ENCODE measurements around the gene PTS. TPM values are rescaled to one million over a fixed set of nuclear protein-coding genes. Genes with fewer than 3 reads are reported as not detected.
A peak's percentile ranks its signal among the peaks of the same experiment; 100 is the strongest.

The PTS gene
- total and polyA plus RNA-seq, 9 of the 15 experiments (the other 6 are each of a cell fraction or from before 2014, with no cell fraction given) = 27.1 to 72.7 (median 41.1) TPM

GRCh38 chr11:112225753-112226061 is 521 bp upstream of the PTS start (continued):
- TF ChIP-seq MLLT1 (IDR thresholded peaks at IDR 0.05) (no peak), ZKSCAN1 (IDR thresholded peaks at IDR 0.05; ENCODE audit: low read depth, low read length) (no peak), COPS2 (conservative IDR thresholded peaks at IDR 0.05) (no peak), OTX1 (CRISPR knock-in tag; IDR thresholded peaks at IDR 0.05) (0 out of 2 replicates have a peak, but pooled peaks have one; percentile 40), MIER1 (IDR thresholded peaks at IDR 0.05; ENCODE audit: low read depth) (no peak), NCOA4 (IDR thresholded peaks at IDR 0.05; ENCODE audit: partially characterized antibody) (no peak), ZBTB2 (IDR thresholded peaks at IDR 0.05) (no peak), ZNF785 (CRISPR knock-in tag; IDR thresholded peaks at IDR 0.05) (no peak), DPF2 (IDR thresholded peaks at IDR 0.05) (0 out of 2 replicates have a peak, but pooled peaks have one; percentile 61), MAX (CRISPR knock-in tag; IDR thresholded peaks at IDR 0.05) (no peak), ZSCAN32 (CRISPR knock-in tag; IDR thresholded peaks at IDR 0.05) (0 out of 2 replicates have a peak, but pooled peaks have one; percentile 35), MTA1 (IDR thresholded peaks at IDR 0.05; ENCODE audit: borderline replicate concordance) (no peak), FOXK2 (conservative IDR thresholded peaks at IDR 0.05 in 1 of 2, IDR thresholded peaks at IDR 0.05 in 1 of 2; ENCODE audit: low read depth in 2 of 2) (no peak), SIRT6 (IDR thresholded peaks at IDR 0.05; ENCODE audit: low read depth, low read length) (no peak), ZNF551 (CRISPR knock-in tag; IDR thresholded peaks at IDR 0.05) (no peak), BCOR (IDR thresholded peaks at IDR 0.05) (no peak), ZNF445 (CRISPR knock-in tag; IDR thresholded peaks at IDR 0.05; ENCODE audit: low read depth) (no peak), XRCC5 (IDR thresholded peaks at IDR 0.05; ENCODE audit: low read depth, low read length) (no peak), MEF2A (IDR thresholded peaks at IDR 0.05; ENCODE audit: control insufficient read depth, low read depth, low read length) (no peak), TEAD1 (CRISPR knock-in tag; IDR thresholded peaks at IDR 0.05) (no peak), PYGO2 (tag; IDR thresholded peaks at IDR 0.05) (no peak), ZNF121 (CRISPR knock-in tag; conservative IDR thresholded peaks at IDR 0.05) (peak; percentile 91), FIP1L1 (IDR thresholded peaks at IDR 0.05; ENCODE audit: low read depth, low read length, poor library complexity, severe bottlenecking) (no peak), ZNF780A (CRISPR knock-in tag; IDR thresholded peaks at IDR 0.05) (no peak), NR4A1 (CRISPR knock-in tag; IDR thresholded peaks at IDR 0.05) (0 out of 2 replicates have a peak, but pooled peaks have one; percentile 34), NR4A1 (tag; IDR thresholded peaks at IDR 0.05) (no peak), ZNF76 (CRISPR knock-in tag; IDR thresholded peaks at IDR 0.05; ENCODE audit: borderline replicate concordance) (0 out of 2 replicates have a peak, but pooled peaks have one; percentile 39)
- TF ChIP-seq, protein P1, sequence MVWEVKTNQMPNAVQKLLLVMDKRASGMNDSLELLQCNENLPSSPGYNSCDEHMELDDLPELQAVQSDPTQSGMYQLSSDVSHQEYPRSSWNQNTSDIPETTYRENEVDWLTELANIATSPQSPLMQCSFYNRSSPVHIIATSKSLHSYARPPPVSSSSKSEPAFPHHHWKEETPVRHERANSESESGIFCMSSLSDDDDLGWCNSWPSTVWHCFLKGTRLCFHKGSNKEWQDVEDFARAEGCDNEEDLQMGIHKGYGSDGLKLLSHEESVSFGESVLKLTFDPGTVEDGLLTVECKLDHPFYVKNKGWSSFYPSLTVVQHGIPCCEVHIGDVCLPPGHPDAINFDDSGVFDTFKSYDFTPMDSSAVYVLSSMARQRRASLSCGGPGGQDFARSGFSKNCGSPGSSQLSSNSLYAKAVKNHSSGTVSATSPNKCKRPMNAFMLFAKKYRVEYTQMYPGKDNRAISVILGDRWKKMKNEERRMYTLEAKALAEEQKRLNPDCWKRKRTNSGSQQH (CRISPR knock-in tag; IDR thresholded peaks at IDR 0.05) = no peak

Data from K562 (cell line).